NCI-H2196 treated with DMSO at 0.1 percent for 48 hours (cell line): ENCODE results near the gene IFITM10.
"Not testable (repeated sequence)": the region's sequence is repeated elsewhere in the genome, so short reads cannot be mapped to it uniquely, and the experiment has no call there.

Source experiments
- DNase-seq: peaks from one replicate; lab custom pipeline; 2025; ENCODE audit not compliant: unreplicated experiment; lab: John Stamatoyannopoulos, UW

IFITM10 gene

GRCh38 chr11:1778141-1778911, 27.9 kb upstream of the IFITM10 start:
- DNase-seq = no peak

DNA sequence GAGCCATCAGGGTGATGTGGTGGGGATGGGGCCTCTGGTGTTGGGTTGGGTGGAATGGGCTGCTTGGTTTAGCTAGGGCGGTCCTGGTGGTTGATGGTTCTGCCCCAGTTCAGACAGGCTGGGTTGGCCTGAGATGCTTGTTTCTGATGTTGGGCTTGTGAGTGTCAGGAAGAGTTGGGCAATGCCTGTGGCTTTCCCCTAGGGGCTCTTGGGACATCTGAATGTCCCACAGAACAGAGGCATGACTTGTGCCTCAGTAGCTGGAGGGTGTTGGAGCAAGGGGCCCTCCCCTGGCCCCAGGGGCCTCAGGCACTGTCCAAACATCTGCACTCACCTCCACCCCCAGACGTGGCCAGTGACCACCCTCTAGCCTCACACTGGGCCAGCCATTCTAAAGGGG, 27.3 kb upstream of the IFITM10 start:
- DNase-seq = no peak

DNA sequence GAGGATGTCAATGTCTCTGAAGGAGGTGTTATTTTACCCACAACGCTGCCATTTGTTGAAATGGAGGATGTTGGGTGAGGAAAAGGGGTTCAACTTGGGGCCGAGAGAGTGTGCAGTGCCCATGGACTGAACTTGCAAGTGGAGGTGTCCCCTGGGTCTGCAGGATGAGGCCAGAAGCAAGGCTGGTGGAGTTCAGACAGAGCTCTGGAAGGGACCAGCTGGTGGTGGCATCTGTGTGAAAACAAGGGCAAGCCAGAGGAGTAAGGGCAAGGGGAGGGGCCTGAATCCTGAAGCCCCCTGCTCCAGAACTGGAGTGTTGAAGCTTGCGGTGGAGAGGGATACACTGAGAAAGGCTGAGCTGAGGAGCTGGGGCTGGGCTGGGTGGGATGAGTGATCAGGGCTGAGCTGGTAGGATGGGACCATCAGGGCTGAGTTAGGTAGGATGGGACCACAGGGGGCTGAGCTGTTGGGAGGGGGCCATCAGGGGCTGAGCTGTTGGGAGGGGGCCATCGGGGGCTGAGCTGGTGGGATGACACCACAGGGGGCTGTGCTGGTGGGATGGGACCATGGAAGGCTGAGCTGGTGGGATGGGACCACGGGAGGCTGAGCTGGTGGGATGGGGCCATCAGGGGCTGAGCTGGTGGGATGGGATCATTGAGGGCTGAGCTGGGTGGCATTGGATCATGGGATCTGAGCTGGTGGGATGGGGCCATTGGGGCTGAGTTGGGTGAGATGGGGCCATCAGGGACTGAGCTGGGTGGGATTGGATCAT, 26.7 kb upstream of the IFITM10 start:
- no peak for DNase-seq

DNA sequence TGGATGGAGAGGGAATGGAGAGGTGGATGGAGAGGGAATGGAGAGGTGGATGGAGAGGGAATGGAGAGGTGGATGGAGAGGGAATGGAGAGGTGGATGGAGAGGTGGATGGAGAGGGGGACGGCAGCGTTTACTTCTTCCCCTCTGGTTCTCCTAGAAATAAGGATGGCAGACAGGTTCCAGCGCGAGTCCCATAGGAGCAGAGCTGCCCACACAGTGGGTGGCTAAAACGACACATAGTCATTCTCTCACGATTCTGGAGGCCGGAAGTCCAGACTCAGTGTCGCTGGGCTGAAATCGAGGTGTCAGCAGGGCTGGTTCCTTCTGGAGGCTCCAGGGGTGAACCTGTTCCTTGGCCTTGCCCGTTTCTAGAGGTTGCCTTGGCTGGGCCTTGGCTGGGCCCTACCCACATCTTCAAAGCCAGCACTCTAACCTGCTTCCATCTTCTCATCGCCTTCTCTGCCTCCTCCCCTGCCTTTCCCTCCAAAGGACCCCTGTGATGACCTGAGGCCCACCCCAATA, 26.0 kb upstream of the IFITM10 start:
- DNase-seq = no peak

DNA sequence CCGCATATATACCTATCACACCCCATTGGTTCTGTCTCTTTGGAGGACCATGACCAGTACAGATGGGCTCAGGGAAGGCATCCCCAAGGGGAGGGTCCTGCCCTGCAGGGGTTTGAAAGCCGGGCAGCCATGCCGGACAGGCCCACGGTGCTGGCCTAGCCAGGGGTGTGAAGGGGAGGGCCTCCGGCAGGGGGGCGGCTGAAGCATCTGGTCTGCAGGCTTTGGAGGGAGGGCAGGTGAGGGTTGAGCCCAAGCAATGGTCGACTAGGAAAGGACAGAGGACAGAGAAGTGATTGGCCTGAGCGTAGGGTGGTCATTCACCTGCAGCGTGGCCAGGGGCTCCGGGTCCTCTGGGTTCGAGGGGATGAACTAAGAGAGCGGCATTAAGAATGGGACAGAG, 24.5 kb upstream of the IFITM10 start:
- no peak for DNase-seq

GRCh38 chr11:1773994-1774550, 23.7 kb upstream of the IFITM10 start:
- no peak for DNase-seq

DNA sequence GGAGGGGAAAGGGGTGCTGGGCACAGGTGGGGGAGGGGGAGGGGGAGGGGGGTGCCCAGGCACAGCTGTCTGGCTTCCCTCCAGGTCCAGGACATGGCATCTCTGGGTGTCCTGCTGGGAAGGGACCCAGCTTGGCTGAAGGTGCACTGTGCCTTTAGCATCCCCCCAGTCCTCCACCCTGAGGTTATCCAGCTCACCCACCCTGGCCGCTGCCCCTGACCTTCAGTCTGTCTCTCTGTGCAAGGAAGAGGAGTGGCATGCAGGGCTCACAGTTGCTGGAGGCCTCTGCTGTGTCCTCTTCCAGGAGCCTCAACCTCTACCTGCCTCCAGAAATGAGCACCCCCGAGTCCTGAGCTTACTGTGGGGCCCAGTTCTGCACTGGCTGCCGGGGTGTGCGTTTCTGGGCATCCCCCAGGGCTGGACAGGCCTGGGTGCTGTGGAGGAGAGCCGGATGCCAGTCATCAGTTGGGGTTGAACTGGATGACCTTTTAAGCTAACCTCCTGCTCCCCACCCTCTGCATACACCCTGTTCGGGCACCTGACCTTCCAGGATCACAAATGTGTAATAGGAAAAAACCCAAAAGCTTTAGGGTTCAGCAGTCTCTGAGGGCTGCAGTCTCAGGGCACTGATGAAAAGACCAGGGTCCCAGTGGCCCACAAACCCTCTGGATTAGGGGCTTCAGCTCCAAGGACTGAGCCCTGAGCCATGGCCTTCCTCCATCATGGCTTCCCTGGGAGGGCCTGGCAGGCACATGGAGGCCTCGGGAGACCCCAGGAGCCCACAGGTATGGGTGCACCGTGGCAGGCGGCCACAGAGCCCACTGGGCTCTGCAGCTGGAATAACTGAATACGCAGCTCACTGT, 23.0 kb upstream of the IFITM10 start:
- DNase-seq = no peak

DNA sequence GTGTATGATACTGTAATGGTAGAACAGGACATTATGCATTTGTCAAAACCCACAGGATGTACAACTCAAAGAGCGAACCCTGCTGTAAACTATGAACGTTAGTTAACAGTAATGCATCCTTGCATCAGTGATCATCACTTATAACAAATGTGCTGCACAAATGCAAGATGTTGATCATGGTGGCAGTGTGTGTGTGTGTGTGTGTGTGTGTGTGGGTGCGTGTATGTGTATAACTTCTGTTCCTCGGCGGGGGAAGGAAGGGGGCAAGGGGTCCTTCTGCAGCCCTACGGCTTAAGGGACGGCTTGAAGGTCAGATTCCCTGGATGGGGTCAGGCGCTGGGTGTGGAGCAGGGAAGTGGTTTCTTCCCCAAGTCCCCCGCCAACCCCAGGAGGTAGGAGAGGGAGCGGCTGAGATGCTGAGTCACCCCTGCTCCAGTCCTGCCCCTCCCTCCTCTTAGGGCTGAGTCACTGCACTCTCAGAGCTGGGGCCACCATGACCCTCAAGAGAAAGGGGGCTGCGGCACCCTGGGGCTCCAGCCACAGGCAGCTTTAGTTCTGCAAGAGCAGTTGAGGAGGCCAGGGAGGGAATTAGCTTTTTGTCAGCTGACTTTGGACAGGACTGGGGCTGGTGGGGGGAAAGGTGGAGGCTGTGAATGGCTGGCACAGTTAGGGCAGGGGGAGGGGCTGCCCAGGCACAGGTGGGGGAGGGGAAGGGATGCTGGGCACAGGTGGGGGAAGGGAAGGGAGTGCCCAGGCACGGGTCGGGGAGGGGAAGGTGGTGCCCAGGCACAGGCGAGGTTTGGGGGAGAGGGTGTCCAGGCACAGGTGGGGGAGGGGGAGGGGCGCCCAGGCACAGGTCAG, 22.1 kb upstream of the IFITM10 start:
- no peak for DNase-seq

GRCh38 chr11:1771700-1772099, 21.3 kb upstream of the IFITM10 start:
- no peak for DNase-seq

- DNase-seq = no peak
These were observed 20.9 kb upstream of the IFITM10 start for GRCh38 chr11:1771273-1771672.

GRCh38 chr11:1770528-1770927, 20.1 kb upstream of the IFITM10 start:
- no peak for DNase-seq

DNA sequence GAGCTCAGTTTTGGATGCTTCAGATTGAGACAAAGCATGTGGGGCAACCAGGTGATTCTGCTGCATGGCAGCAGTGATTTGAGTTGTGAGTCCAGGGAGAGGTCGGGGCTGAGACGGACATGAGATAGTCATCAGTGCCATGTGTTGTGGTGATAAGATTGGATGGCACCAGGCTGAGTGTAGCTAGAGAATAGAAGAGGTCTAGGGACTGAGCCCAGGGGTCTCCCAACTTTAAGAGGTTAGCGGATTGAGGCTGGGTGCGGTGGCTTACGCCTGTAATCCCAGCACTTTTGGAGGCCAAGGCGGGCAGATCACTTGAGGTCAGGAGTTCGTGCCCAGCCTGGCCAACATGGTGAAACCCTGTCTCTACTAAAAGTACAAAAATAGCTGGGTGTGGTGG, 19.7 kb upstream of the IFITM10 start:
- no peak for DNase-seq

GRCh38 chr11:1769304-1769936, 19.0 kb upstream of the IFITM10 start:
- not testable (repeated sequence) for DNase-seq

- no peak for DNase-seq
These were observed 17.7 kb upstream of the IFITM10 start for GRCh38 chr11:1768141-1768469.

- DNase-seq = no peak
These were observed 17.2 kb upstream of the IFITM10 start for GRCh38 chr11:1767399-1768140.

DNA sequence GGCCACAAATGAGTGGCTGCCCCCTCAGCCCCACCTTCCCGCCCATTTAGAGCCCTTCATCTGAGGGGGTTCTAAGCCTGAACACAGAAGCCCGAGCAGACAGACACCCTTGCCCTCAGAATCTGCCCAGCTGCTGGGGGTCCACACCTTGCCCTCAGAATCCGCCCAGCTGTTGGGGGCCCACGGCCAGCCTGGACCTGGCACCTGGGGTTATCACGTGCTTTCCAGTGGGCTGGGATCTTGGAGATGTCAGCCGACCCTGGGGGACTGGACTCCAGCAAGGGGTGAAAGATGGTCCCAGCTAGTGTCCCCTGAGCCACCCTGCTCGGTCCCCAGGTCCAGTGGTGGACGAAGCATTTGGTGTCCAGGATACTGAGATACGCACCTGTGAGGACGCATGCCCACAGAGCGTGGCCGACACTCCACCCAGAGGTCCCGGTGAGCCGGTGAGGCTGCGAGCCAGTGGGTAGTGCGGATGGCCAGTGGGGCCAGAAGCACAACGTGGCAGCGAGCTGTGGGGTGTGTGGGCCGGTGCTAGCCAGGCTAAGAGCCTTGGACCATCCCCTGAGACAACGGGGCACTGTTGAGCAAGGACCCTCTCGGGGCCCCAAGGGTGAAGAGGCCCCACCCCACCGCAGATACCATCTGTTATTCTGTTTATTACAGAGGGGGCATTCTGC, 16.5 kb upstream of the IFITM10 start:
- DNase-seq = no peak

DNA sequence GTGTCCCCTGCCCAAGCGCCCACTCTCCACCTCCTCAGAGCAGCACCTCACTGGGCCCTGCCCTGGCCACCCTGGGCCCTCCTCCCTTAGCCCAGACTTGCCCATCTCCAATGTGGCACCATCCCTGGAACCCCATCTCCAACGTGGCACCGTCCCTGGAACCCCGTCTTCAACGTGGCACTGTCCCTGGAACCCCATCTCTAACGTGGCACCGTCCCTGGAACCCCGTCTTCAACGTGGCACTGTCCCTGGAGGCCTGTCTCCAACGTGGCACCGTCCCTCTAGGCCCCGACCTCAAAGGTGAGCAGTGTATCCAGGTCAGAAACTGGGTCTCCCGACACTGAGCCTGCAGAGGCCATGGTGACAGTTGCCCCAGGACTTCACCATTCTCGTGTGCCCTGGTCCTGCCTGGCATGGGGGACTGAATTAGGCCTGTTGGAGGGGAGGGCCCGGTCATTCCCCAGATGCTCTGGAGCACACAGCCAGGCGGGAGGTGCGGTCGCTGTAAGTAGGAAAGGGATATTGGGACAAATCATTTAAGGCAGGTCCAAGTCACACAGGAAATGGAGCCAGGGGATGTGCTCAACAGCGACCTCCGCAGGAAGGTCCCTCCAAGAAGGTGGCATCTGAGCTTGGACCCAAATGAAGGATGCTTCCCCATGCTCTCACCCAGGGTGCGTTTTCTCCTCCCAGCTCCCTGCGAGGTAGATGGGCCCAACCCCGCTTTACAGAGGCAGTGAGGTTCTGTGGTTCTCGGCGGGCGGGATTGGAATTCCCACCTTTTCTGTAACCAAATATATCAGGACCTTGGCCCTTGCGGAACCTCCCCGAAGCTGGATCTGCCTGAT, 15.7 kb upstream of the IFITM10 start:
- DNase-seq = no peak
